DMS153 (cell line): ENCODE results near the gene BRPF1.

Source experiments
- DNase-seq: peaks from one replicate; lab custom pipeline; 2025; lab: John Stamatoyannopoulos, UW

The BRPF1 gene

GRCh38 chr3:9731206-9732079 lies at the start of gene BRPF1:
BRPF1 (plus strand) TSS chr3:9731735; CDS start chr3:9734141, 2,406 bp downstream.
- DNase-seq: peak; percentile 93

GRCh38 chr3:9682096-9682495 lies 49.4 kb upstream of the BRPF1 start:
- DNase-seq: no peak

GRCh38 chr3:9683426-9683825 lies 48.1 kb upstream of the BRPF1 start:
- no peak for DNase-seq

GRCh38 chr3:9685216-9686049 lies 46.1 kb upstream of the BRPF1 start:
- no peak for DNase-seq

GRCh38 chr3:9686050-9686550 lies 45.4 kb upstream of the BRPF1 start:
- DNase-seq: no peak

GRCh38 chr3:9686703-9687102 lies 44.8 kb upstream of the BRPF1 start:
- DNase-seq: no peak

- no peak for DNase-seq
These were observed 44.0 kb upstream of the BRPF1 start for GRCh38 chr3:9687514-9687913.

- DNase-seq: no peak
These were observed 42.6 kb upstream of the BRPF1 start for GRCh38 chr3:9688961-9689360.

- no peak for DNase-seq
These were observed 41.8 kb upstream of the BRPF1 start for GRCh38 chr3:9689757-9690156.

GRCh38 chr3:9690451-9691450 lies 40.8 kb upstream of the BRPF1 start:
- no peak for DNase-seq

- no peak for DNase-seq
These were observed 39.9 kb upstream of the BRPF1 start for GRCh38 chr3:9691636-9692035.

GRCh38 chr3:9692416-9692815 lies 39.1 kb upstream of the BRPF1 start:
- DNase-seq: no peak

GRCh38 chr3:9695345-9695744 lies 36.2 kb upstream of the BRPF1 start:
- DNase-seq: no peak

- no peak for DNase-seq
These were observed 35.8 kb upstream of the BRPF1 start for GRCh38 chr3:9695746-9696145.

GRCh38 chr3:9696480-9697220 lies 34.9 kb upstream of the BRPF1 start:
- no peak for DNase-seq

- DNase-seq: no peak
These were observed 33.6 kb upstream of the BRPF1 start for GRCh38 chr3:9697892-9698291.

- no peak for DNase-seq
These were observed 33.2 kb upstream of the BRPF1 start for GRCh38 chr3:9698293-9698692.

GRCh38 chr3:9700536-9700935 lies 31.0 kb upstream of the BRPF1 start:
- DNase-seq: no peak

- no peak for DNase-seq
These were observed 30.5 kb upstream of the BRPF1 start for GRCh38 chr3:9701006-9701405.

- no peak for DNase-seq
These were observed 29.8 kb upstream of the BRPF1 start for GRCh38 chr3:9701711-9702110.

GRCh38 chr3:9703240-9703639 lies 28.3 kb upstream of the BRPF1 start:
- no peak for DNase-seq
